Keratinocyte (primary cell): ENCODE measurements around the gene ZBTB4. TPM values are rescaled to one million over a fixed set of nuclear protein-coding genes. Genes with fewer than 3 reads are reported as not detected.

Experiments used
- DNase-seq: peaks from one replicate; pipeline ENCODE4 v3.0.0-alpha.2; 2011; ENCODE audit warnings: low read depth, missing footprints, low spot score
- FAIRE-seq: peaks from 2 replicates; lab custom pipeline; 2011; peaks lifted over from hg19 to GRCh38; lab: Jason Lieb, UNC
- H2AFZ ChIP-seq: 2 replicates; pipeline ENCODE4 v1.6.0; 2012; ENCODE audit warnings: low read length, control low read depth, inconsistent platforms; ENCODE audit not compliant: control insufficient read depth
- H3K27ac ChIP-seq: 2 replicates; pipeline ENCODE4 v1.5.1; 2011; ENCODE audit warnings: low read length; ENCODE audit not compliant: control insufficient read depth, insufficient read depth
- H3K27me3 ChIP-seq: 3 replicates; pipeline ENCODE4 v1.6.0; 2011; ENCODE audit warnings: low read length; ENCODE audit not compliant: control insufficient read depth, insufficient read depth; ENCODE audit errors: extremely low read depth
- H3K36me3 ChIP-seq, 2 experiments: 2 replicates in 1 of 2; 3 replicates in 1 of 2; pipeline ENCODE4 v1.5.1; 2011; ENCODE audit warnings: low read length in 2 of 2, mild to moderate bottlenecking in 1 of 2; ENCODE audit not compliant: control insufficient read depth in 2 of 2, insufficient read depth in 2 of 2; ENCODE audit errors: extremely low read depth in 1 of 2
- H3K4me1 ChIP-seq: 3 replicates; pipeline ENCODE4 v1.5.1; 2011; ENCODE audit warnings: low read length; ENCODE audit not compliant: control insufficient read depth, insufficient read depth; ENCODE audit errors: extremely low read depth
- H3K4me2 ChIP-seq: 3 replicates; pipeline ENCODE4 v1.6.0; 2011; ENCODE audit warnings: low read depth, low read length; ENCODE audit not compliant: control insufficient read depth, insufficient read depth; ENCODE audit errors: extremely low read depth
- H3K4me3 ChIP-seq, 3 experiments: fragments of 200-600 bp in 1 of 3; sonication (generic) in 1 of 3; 2 replicates in 2 of 3; 3 replicates in 1 of 3; pipeline ENCODE4 v1.5.1; 2011 to 2016; ENCODE audit warnings: low read length in 3 of 3, mild to moderate bottlenecking in 3 of 3, control low read depth in 2 of 3, inconsistent platforms in 1 of 3, low read depth in 1 of 3, mixed read lengths in 1 of 3, mixed run types in 1 of 3, moderate library complexity in 1 of 3; ENCODE audit not compliant: control insufficient read depth in 2 of 3, insufficient read depth in 2 of 3; ENCODE audit errors: extremely low read depth in 1 of 3
- H3K79me2 ChIP-seq: 2 replicates; pipeline ENCODE4 v1.6.0; 2012; ENCODE audit warnings: low read length; ENCODE audit not compliant: control insufficient read depth, insufficient read depth
- H3K9ac ChIP-seq: 3 replicates; pipeline ENCODE4 v1.6.0; 2011; ENCODE audit warnings: low read length; ENCODE audit not compliant: control insufficient read depth, insufficient read depth; ENCODE audit errors: extremely low read depth
- H3K9me1 ChIP-seq: 3 replicates; pipeline ENCODE4 v1.6.0; 2011; ENCODE audit warnings: low read length; ENCODE audit not compliant: control insufficient read depth, insufficient read depth; ENCODE audit errors: extremely low read depth
- H3K9me3 ChIP-seq: 2 replicates; pipeline ENCODE4 v1.5.1; 2012; ENCODE audit warnings: low read depth, low read length; ENCODE audit not compliant: control insufficient read depth
- H4K20me1 ChIP-seq: 3 replicates; pipeline ENCODE4 v1.6.0; 2011; ENCODE audit warnings: low read length; ENCODE audit not compliant: control insufficient read depth, insufficient read depth; ENCODE audit errors: extremely low read depth
- EZH2 ChIP-seq: IDR thresholded peaks from one replicate; pipeline ENCODE4 v1.6.1; 2012; ENCODE audit warnings: inconsistent platforms, mild to moderate bottlenecking, low read length, moderate library complexity
- dilution Hi-C: fragments of 300-500 bp; cut with MboI; formaldehyde crosslinking; loops from one replicate; pipeline ENCODE4 v1.7.0; 2020; ENCODE audit warnings: low sequenced_read_pairs; ENCODE audit not compliant: extremely low pct_ligation_motif_present
- polyA plus RNA-seq, 5 experiments: library from polyadenylated mRNA; depleted of rRNA in 3 of 5; stranded (reverse) in 3 of 5; stranded (forward) in 1 of 5; unstranded in 1 of 5; fragments of >200 nt; gene quantifications; 1 replicate in 1 of 5; 2 replicates in 3 of 5; 3 replicates in 1 of 5; pipeline versions ENCODE4 v1.2.1 to v1.2.3, GENCODE V29; 2011 to 2012; ENCODE audit warnings: missing spikeins in 2 of 5, low read depth in 1 of 5, low replicate concordance in 1 of 5
- TF ChIP-seq, protein P1 (sequence below), 3 experiments: IDR thresholded peaks in 1 of 3; conservative IDR thresholded peaks in 1 of 3; optimal IDR thresholded peaks in 1 of 3; 2 replicates in 2 of 3; 3 replicates in 1 of 3; pipeline versions ENCODE3 to v1.5.1; 2011; ENCODE audit warnings: low read length in 3 of 3, mild to moderate bottlenecking in 3 of 3, moderate library complexity in 2 of 3, control low read depth in 1 of 3, inconsistent platforms in 1 of 3; ENCODE audit not compliant: insufficient read depth in 2 of 3; ENCODE audit errors: extremely low read depth in 1 of 3

ZBTB4 gene
- polyA plus RNA-seq, 1 donor (not counting 4 experiments of a cell fraction or from before 2014, with no cell fraction given), result 20.9 TPM

GRCh38 chr17:7513850-7514419 is 34.5 kb upstream of the ZBTB4 start:
- DNase-seq (no peak), FAIRE-seq (no peak)
- H3K9ac ChIP-seq, result no peak overlapping the region
- no peak for TF ChIP-seq EZH2
- TF ChIP-seq, protein P1, sequence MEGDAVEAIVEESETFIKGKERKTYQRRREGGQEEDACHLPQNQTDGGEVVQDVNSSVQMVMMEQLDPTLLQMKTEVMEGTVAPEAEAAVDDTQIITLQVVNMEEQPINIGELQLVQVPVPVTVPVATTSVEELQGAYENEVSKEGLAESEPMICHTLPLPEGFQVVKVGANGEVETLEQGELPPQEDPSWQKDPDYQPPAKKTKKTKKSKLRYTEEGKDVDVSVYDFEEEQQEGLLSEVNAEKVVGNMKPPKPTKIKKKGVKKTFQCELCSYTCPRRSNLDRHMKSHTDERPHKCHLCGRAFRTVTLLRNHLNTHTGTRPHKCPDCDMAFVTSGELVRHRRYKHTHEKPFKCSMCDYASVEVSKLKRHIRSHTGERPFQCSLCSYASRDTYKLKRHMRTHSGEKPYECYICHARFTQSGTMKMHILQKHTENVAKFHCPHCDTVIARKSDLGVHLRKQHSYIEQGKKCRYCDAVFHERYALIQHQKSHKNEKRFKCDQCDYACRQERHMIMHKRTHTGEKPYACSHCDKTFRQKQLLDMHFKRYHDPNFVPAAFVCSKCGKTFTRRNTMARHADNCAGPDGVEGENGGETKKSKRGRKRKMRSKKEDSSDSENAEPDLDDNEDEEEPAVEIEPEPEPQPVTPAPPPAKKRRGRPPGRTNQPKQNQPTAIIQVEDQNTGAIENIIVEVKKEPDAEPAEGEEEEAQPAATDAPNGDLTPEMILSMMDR (optimal IDR thresholded peaks at IDR 0.05 in 1 of 3, IDR thresholded peaks at IDR 0.05 in 1 of 3, conservative IDR thresholded peaks at IDR 0.05 in 1 of 3; ENCODE audit: extremely low read depth in 1 of 3, insufficient read depth in 2 of 3, low read length in 3 of 3), result no peak
- peaks cover 41 to 44% of the 10 kb centered on the region in 2 experiments for H3K36me3 ChIP-seq
- no peaks in the 10 kb centered on the region for H3K9me1 ChIP-seq
- no peaks in the 10 kb centered on the region for H3K27me3 ChIP-seq
- no peak overlapping the region for H2AFZ ChIP-seq
- no peak overlapping the region for H3K4me2 ChIP-seq
- dilution Hi-C loops, result no loop called here
- H3K27ac ChIP-seq, result no peak overlapping the region
- no peaks in the 10 kb centered on the region for H3K79me2 ChIP-seq
- no peaks in the 10 kb centered on the region for H4K20me1 ChIP-seq
- H3K4me3 ChIP-seq, result no peak overlapping the region
- no peaks in the 10 kb centered on the region for H3K9me3 ChIP-seq
- no peaks in the 10 kb centered on the region for H3K4me1 ChIP-seq

DNA sequence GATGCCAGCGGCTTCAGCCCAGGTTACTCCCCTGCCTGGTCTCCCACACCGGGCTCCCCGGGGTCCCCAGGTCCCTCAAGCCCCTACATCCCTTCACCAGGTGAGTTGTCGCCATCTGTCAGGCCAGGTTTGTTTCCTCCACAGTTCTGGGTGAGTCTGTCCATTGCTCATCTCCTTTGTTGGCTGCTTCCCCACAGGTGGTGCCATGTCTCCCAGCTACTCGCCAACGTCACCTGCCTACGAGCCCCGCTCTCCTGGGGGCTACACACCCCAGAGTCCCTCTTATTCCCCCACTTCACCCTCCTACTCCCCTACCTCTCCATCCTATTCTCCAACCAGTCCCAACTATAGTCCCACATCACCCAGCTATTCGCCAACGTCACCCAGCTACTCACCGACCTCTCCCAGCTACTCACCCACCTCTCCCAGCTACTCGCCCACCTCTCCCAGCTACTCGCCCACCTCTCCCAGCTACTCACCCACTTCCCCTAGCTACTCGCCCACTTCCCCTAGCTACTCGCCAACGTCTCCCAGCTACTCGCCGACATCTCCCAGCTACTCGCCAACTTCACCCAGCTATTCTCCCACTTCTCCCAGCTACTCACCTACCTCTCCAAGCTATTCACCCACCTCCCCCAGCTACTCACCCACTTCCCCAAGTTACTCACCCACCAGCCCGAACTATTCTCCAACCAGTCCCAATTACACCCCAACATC is 33.6 kb upstream of the ZBTB4 start:
- Histone ChIP-seq H3K4me2 (no peak overlapping the region), H3K9ac (no peak overlapping the region), H3K79me2 (no peaks in the 10 kb centered on the region), H3K27me3 (no peaks in the 10 kb centered on the region), H3K4me1 (no peaks in the 10 kb centered on the region), H3K4me3 (no peak overlapping the region), H3K36me3 (peaks cover 47 to 50% of the 10 kb centered on the region in 2 experiments), H3K9me3 (no peaks in the 10 kb centered on the region), H4K20me1 (no peaks in the 10 kb centered on the region), H3K9me1 (no peaks in the 10 kb centered on the region), H3K27ac (no peak overlapping the region), H2AFZ (no peak overlapping the region)
- DNase-seq (no peak), FAIRE-seq (no peak)
- dilution Hi-C loops, result no loop called here
- TF ChIP-seq, protein P1 (optimal IDR thresholded peaks at IDR 0.05 in 1 of 3, IDR thresholded peaks at IDR 0.05 in 1 of 3, conservative IDR thresholded peaks at IDR 0.05 in 1 of 3; ENCODE audit: extremely low read depth in 1 of 3, insufficient read depth in 2 of 3, low read length in 3 of 3), result no peak
- TF ChIP-seq EZH2, result no peak
